Endothelial cell of umbilical vein (primary cell): ENCODE measurements around the gene GALNT13. TPM values are rescaled to one million over a fixed set of nuclear protein-coding genes. Genes with fewer than 3 reads are reported as not detected.

Source experiments
- BruUV-seq: library from RNA; stranded (reverse); fragments of 400-500 nt; replicated peaks from 2 replicates; lab custom pipeline; 2021; lab: Mats Ljungman, UMichigan
- CTCF ChIA-PET: fragments of 300-600, 350-600 bp; sonication (Branson Sonifier 250); formaldehyde crosslinking; loops from one replicate; lab custom pipeline; 2021; ENCODE audit warnings: antibody characterized with exemption, inconsistent platforms; lab: Charles Lee
- POLR2A ChIA-PET: fragments of 300-600, 350-600 bp; sonication (Branson Sonifier 250); formaldehyde crosslinking; loops from one replicate; lab custom pipeline; 2021; ENCODE audit warnings: antibody characterized with exemption, inconsistent platforms; lab: Charles Lee
- DNase-seq: peaks from one replicate; pipeline ENCODE4 v3.0.0-alpha.2; 2011; ENCODE audit warnings: low read depth, low spot score
- FAIRE-seq: peaks from 2 replicates; lab custom pipeline; 2011; peaks lifted over from hg19 to GRCh38; lab: Jason Lieb, UNC
- H2AFZ ChIP-seq: 2 replicates; pipeline ENCODE4 v1.6.0; 2012; ENCODE audit warnings: low read depth, low read length, control low read depth, inconsistent platforms
- H3K27ac ChIP-seq: 2 replicates; pipeline ENCODE4 v1.5.1; 2011; ENCODE audit warnings: low read depth, mild to moderate bottlenecking, control low read depth, low read length, moderate library complexity; ENCODE audit not compliant: insufficient read depth
- H3K27me3 ChIP-seq, 2 experiments: 2 replicates each; pipeline versions ENCODE4 v1.6.0 to v1.6.1; 2011; ENCODE audit warnings: low read length in 2 of 2, mixed read lengths in 1 of 2; ENCODE audit not compliant: control insufficient read depth in 2 of 2, insufficient read depth in 2 of 2
- H3K36me3 ChIP-seq, 2 experiments: 2 replicates in 1 of 2; 3 replicates in 1 of 2; pipeline ENCODE4 v1.5.1; 2011; ENCODE audit warnings: low read length in 2 of 2, mild to moderate bottlenecking in 1 of 2, moderate library complexity in 1 of 2; ENCODE audit not compliant: control insufficient read depth in 2 of 2, insufficient read depth in 2 of 2; ENCODE audit errors: extremely low read depth in 1 of 2
- H3K4me1 ChIP-seq: 3 replicates; pipeline ENCODE4 v1.5.1; 2011; ENCODE audit warnings: mild to moderate bottlenecking, low read length; ENCODE audit not compliant: control insufficient read depth, insufficient read depth; ENCODE audit errors: extremely low read depth
- H3K4me2 ChIP-seq: 2 replicates; pipeline ENCODE4 v1.6.1; 2011; ENCODE audit warnings: low read length, control low read depth, mixed read lengths; ENCODE audit not compliant: insufficient read depth
- H3K4me3 ChIP-seq, 3 experiments: fragments of 200-600 bp in 1 of 3; sonication (generic), shearing (Covaris generic) in 1 of 3; replicated peaks in 1 of 3; 2 replicates each; pipeline ENCODE4 v1.5.1; 2011 to 2016; ENCODE audit warnings: control low read depth in 3 of 3, low read length in 3 of 3, mild to moderate bottlenecking in 2 of 3, inconsistent platforms in 1 of 3, low read depth in 1 of 3, moderate library complexity in 1 of 3; ENCODE audit not compliant: insufficient read depth in 1 of 3
- H3K79me2 ChIP-seq: 2 replicates; pipeline ENCODE4 v1.6.0; 2012; ENCODE audit warnings: low read length, inconsistent platforms; ENCODE audit not compliant: control insufficient read depth, insufficient read depth
- H3K9ac ChIP-seq: replicated peaks from 2 replicates; pipeline ENCODE3; 2011; ENCODE audit warnings: low read length, control low read depth; ENCODE audit not compliant: insufficient read depth; ENCODE audit errors: extremely low read depth
- H3K9me1 ChIP-seq: replicated peaks from 3 replicates; pipeline ENCODE4 v1.6.0; 2011; ENCODE audit warnings: mild to moderate bottlenecking, low read length; ENCODE audit not compliant: control insufficient read depth, insufficient read depth; ENCODE audit errors: extremely low read depth
- H3K9me3 ChIP-seq: replicated peaks from 2 replicates; pipeline ENCODE4 v1.5.1; 2012; ENCODE audit warnings: low read length, inconsistent platforms; ENCODE audit not compliant: control insufficient read depth, insufficient read depth
- H4K20me1 ChIP-seq: replicated peaks from 2 replicates; pipeline ENCODE3; 2011; ENCODE audit warnings: mild to moderate bottlenecking, low read length; ENCODE audit not compliant: control insufficient read depth, insufficient read depth; ENCODE audit errors: extremely low read depth
- CTCF ChIP-seq, 2 donors: IDR thresholded peaks; 1 replicate in 1 of 2; 2 replicates in 1 of 2; pipeline ENCODE4 v1.5.1; 2011; ENCODE audit warnings: low read length in 2 of 2, mild to moderate bottlenecking in 2 of 2, moderate library complexity in 2 of 2, control low read depth in 1 of 2, inconsistent platforms in 1 of 2, low read depth in 1 of 2; ENCODE audit not compliant: insufficient read depth in 1 of 2; ENCODE audit errors: extremely low read depth in 1 of 2
- EZH2 ChIP-seq: IDR thresholded peaks from 2 replicates; pipeline ENCODE4 v1.6.1; 2012; ENCODE audit warnings: borderline replicate concordance, low read depth, mild to moderate bottlenecking, moderate library complexity, low read length, inconsistent platforms; ENCODE audit not compliant: severe bottlenecking
- FOS ChIP-seq: IDR thresholded peaks from 2 replicates; pipeline ENCODE4 v1.6.1; 2011; ENCODE audit warnings: mild to moderate bottlenecking, low read length, moderate library complexity, borderline replicate concordance; ENCODE audit not compliant: insufficient read depth
- GATA2 ChIP-seq: IDR thresholded peaks from 2 replicates; pipeline ENCODE4 v1.7.0; 2011; ENCODE audit warnings: low read depth, mild to moderate bottlenecking, moderate library complexity, mixed read lengths, low read length; ENCODE audit not compliant: insufficient read length, insufficient read depth
- JUN ChIP-seq: IDR thresholded peaks from 2 replicates; pipeline ENCODE4 v1.6.1; 2011; ENCODE audit warnings: borderline replicate concordance, low read depth; ENCODE audit not compliant: insufficient read length, insufficient read depth
- MYC ChIP-seq: IDR thresholded peaks from one replicate; pipeline ENCODE4 v1.6.1; 2011; ENCODE audit warnings: mild to moderate bottlenecking, low read depth, low read length
- POLR2A ChIP-seq: IDR thresholded peaks from 2 replicates; pipeline ENCODE4 v1.6.1; 2012; ENCODE audit warnings: low read depth, mild to moderate bottlenecking, control low read depth, low read length
- POLR2AphosphoS5 ChIP-seq: IDR thresholded peaks from 2 replicates; pipeline ENCODE4 v1.6.1; 2012; ENCODE audit warnings: low read depth, mild to moderate bottlenecking, control low read depth, low read length, moderate library complexity; ENCODE audit not compliant: insufficient read depth
- dilution Hi-C: fragments of 300-500 bp; cut with MboI; formaldehyde crosslinking; loops from one replicate; pipeline ENCODE4 v1.15.0; 2019; ENCODE audit warnings: low sequenced_read_pairs; ENCODE audit not compliant: extremely low pct_ligation_motif_present
- intact Hi-C: fragments of 100-400 bp; cut with micrococcal nuclease; formaldehyde crosslinking; loops from one replicate; pipeline ENCODE4 v1.10.0; 2022
- polyA plus RNA-seq, 4 experiments: library from polyadenylated mRNA; depleted of rRNA in 3 of 4; stranded (reverse) in 3 of 4; unstranded in 1 of 4; fragments of >200 nt; gene quantifications; 2 replicates each; pipeline versions ENCODE4 v1.2.1 to v1.2.3, GENCODE V29; 2011 to 2012; ENCODE audit warnings: missing spikeins in 1 of 4
- total RNA-seq: library from RNA; stranded (reverse); gene quantifications from 2 replicates; pipeline ENCODE4 v1.2.3, GENCODE V29; 2021
- TF ChIP-seq, protein P1 (sequence below): IDR thresholded peaks from 2 replicates; pipeline ENCODE4 v1.6.1; 2011; ENCODE audit not compliant: insufficient read depth, insufficient read length

The GALNT13 gene
- total and polyA plus RNA-seq, 2 donors (not counting 3 experiments of a cell fraction or from before 2014, with no cell fraction given), result 0.06 TPM; not detected in 1

DNA sequence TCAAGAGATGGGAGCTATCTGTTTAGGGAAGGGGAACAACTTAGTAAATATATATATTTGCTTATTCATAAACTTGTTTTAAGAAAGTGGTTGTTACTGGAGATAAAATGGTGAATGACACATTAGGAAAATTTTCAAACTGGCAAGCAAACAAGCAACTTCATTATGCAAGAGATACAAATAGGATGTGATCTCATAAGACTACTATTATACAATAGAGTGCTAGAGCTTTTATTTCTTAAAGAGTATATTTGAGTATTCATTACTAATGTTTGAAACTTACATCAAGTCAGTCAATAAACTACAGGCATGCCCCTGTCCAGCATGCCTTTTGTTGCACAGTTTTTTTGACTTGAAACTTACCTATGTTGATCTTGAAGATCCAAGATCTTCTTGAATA lies 471.6 kb downstream of the GALNT13 start:
- Histone ChIP-seq H3K4me2 (no peak overlapping the region), H2AFZ (no peak overlapping the region), H3K79me2 (no peaks in the 10 kb centered on the region), H3K9me1 (no peaks in the 10 kb centered on the region), H3K4me3 (no peak overlapping the region), H3K9ac (no peak overlapping the region), H3K9me3 (no peaks in the 10 kb centered on the region), H3K36me3 (no peaks in the 10 kb centered on the region), H3K4me1 (no peaks in the 10 kb centered on the region), H4K20me1 (no peaks in the 10 kb centered on the region), H3K27ac (no peak overlapping the region), H3K27me3 (no peaks in the 10 kb centered on the region)
- FAIRE-seq (no peak), DNase-seq (no peak)
- intact Hi-C loops, result no loop called here
- dilution Hi-C loops, result no loop called here
- no TSS peak for BruUV-seq
- ChIA-PET CTCF (no interaction called here), POLR2A (no interaction called here)
- no peak for TF ChIP-seq GATA2
- no peak for TF ChIP-seq EZH2
- TF ChIP-seq CTCF (IDR thresholded peaks at IDR 0.05; ENCODE audit: extremely low read depth in 1 of 2, insufficient read depth in 1 of 2, low read depth in 1 of 2, low read length in 2 of 2), result no peak
- no peak for TF ChIP-seq FOS
- no peak for TF ChIP-seq JUN
- TF ChIP-seq POLR2AphosphoS5, result no peak
- TF ChIP-seq MYC, result no peak
- TF ChIP-seq, protein P1, sequence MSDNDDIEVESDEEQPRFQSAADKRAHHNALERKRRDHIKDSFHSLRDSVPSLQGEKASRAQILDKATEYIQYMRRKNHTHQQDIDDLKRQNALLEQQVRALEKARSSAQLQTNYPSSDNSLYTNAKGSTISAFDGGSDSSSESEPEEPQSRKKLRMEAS, result no peak
- TF ChIP-seq POLR2A, result no peak
